Measurements from ENCODE around the gene CUBN.
"Not testable (repeated sequence)": the region's sequence is repeated elsewhere in the genome, so short reads cannot be mapped to it uniquely, and the experiment has no call there.

CUBN gene

DNA sequence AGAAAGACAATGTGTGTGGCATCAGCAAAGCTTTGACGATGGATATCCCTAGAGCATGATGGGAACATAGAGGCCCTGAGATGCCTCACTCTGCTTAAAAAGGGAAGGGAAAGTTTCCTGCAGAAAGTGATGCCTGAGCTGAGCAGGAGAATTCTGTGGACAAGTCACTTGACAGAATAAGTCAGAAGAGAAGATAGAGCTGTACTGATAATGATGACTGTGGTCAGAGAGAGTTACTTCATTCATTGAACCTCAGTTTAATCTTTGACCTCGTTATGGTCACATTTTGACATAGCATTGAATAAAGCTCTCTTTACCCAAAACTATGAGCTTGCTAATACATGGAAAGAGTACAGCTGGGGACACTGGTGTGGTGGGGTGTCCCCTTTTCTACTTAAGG, 7.6 kb downstream of the CUBN start:
- DNase-seq (ENCODE audit: low spot score) = no peak
- Histone ChIP-seq H3K27ac (no peak overlapping the region), H3K4me3 (no peak overlapping the region)
- no peak for TF ChIP-seq CTCF (IDR thresholded peaks at IDR 0.05)

DNA sequence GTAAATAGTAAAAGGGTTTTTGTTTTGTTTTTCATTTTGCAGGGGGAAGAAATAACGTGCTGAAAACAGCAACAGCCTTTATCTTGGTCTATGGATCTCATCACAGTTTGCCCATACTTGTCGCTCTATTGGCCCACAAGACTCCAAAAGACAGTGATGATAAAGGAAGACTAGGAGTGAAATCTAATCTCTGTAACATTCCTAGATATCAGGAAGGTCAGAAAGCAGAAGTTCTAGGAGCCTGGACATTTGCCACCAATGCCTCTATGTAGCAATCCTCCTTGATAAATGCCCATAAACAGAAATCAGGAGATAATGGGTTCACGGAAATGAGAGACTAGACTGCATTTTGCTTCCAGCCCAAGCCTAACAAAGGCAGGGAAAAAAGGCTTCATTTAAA, 8.9 kb downstream of the CUBN start:
- Histone ChIP-seq H3K27ac (no peak overlapping the region), H3K4me3 (no peak overlapping the region)
- no peak for TF ChIP-seq CTCF (IDR thresholded peaks at IDR 0.05)
- DNase-seq (ENCODE audit: low spot score) = no peak

- TF ChIP-seq CTCF (IDR thresholded peaks at IDR 0.05) = no peak
- H3K4me3 ChIP-seq = no peak overlapping the region
- no peak for DNase-seq (ENCODE audit: low spot score)
- no peak overlapping the region for H3K27ac ChIP-seq
Observed at GRCh38 chr10:17119845-17120244, 9.8 kb downstream of the CUBN start.

GRCh38 chr10:17116193-17116592, 13.4 kb downstream of the CUBN start:
- H3K4me3 ChIP-seq = no peak overlapping the region
- no peak for TF ChIP-seq CTCF (IDR thresholded peaks at IDR 0.05)

GRCh38 chr10:17115683-17116082, 13.9 kb downstream of the CUBN start:
- no peak for DNase-seq (ENCODE audit: low spot score)
- TF ChIP-seq CTCF (IDR thresholded peaks at IDR 0.05) = no peak
- Histone ChIP-seq H3K27ac (no peak overlapping the region), H3K4me3 (no peak overlapping the region)

More at GRCh38 chr10:17116193-17116592, 13.4 kb downstream of the CUBN start:
- H3K27ac ChIP-seq = no peak overlapping the region
- DNase-seq (ENCODE audit: low spot score) = no peak

DNA sequence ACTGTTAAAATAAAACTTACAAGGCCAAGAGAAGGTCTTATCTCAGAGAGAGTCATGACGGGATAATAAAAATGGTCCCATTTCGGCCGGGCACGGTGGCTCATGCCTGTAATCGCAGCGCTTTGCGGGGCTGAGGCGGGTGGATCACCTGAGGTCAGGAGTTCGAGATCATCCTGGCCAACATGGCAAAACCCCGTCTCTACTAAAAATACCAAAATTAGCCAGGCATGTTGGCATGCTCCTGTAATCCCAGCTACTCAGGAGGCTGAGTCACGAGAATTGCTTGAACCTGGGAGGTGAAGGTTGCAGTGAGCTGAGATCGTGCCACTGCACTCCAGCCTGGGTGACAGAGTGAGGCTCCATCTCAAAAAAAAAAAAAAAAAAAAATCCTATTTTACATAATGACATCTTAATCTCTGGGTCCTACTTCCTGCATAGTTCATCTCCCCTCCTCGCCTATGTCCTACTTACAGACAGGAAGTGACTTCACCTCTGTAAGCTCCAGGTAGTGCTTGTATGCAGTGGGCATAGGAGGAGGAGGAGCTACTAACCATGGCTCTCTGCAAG, 14.7 kb downstream of the CUBN start:
- not testable (repeated sequence) for DNase-seq (ENCODE audit: low spot score); H3K4me3 ChIP-seq
- H3K27ac ChIP-seq = peak overlapping the region in 1 of 2 donors; percentile 44

GRCh38 chr10:17113889-17114540, 15.6 kb downstream of the CUBN start:
- TF ChIP-seq CTCF (IDR thresholded peaks at IDR 0.05) = no peak
- Histone ChIP-seq H3K27ac (peak overlapping the region in 1 of 2 donors; percentile 44), H3K4me3 (no peak overlapping the region)
- DNase-seq (ENCODE audit: low spot score) = no peak

All from coronary artery (tissue), 2 donors.